ENCODE measurements around the gene PODXL2. TPM values are rescaled to one million over a fixed set of nuclear protein-coding genes. Genes with fewer than 3 reads are reported as not detected.
A peak's percentile ranks its signal among the peaks of the same experiment; 100 is the strongest.

The PODXL2 gene
- total RNA-seq (2012; rRNA removed): 1.3 and 2.3 TPM in 2 replicates

- peak within 1 kb of the TSS; percentile 69 for H3K4me3 ChIP-seq (ENCODE audit: low read length)
- H3K4me2 ChIP-seq (ENCODE audit: low read length): peak within 1 kb of the TSS; percentile 89
- no peak within 1 kb of the TSS for H3K9ac ChIP-seq (ENCODE audit: low read depth, low read length)
- H3K36me3 ChIP-seq (ENCODE audit: insufficient read depth, low read length): no peaks in the 10 kb centered on the region
- H3K9me3 ChIP-seq (replicated peaks; ENCODE audit: low read length): no peaks in the 10 kb centered on the region
- peaks cover 8% of the 10 kb centered on the region for H3K4me1 ChIP-seq (ENCODE audit: control insufficient read depth, insufficient read depth, low read length)
- peaks cover 52% of the 10 kb centered on the region for H3K27me3 ChIP-seq (ENCODE audit: control insufficient read depth, insufficient read depth, low read length)
Measured at GRCh38 chr3:127628788-127629466, at the start of gene PODXL2. PODXL2 (plus strand) TSS chr3:127629185; CDS start chr3:127629220, 35 bp downstream.

- no peak overlapping the region for H3K4me3 ChIP-seq (ENCODE audit: low read length)
- H3K9me3 ChIP-seq (replicated peaks; ENCODE audit: low read length): no peaks in the 10 kb centered on the region
- no peak overlapping the region for H3K9ac ChIP-seq (ENCODE audit: low read depth, low read length)
- peaks cover 6% of the 10 kb centered on the region for H3K4me1 ChIP-seq (ENCODE audit: control insufficient read depth, insufficient read depth, low read length)
- H3K4me2 ChIP-seq (ENCODE audit: low read length): no peak overlapping the region
- peaks cover 37% of the 10 kb centered on the region for H3K36me3 ChIP-seq (ENCODE audit: insufficient read depth, low read length)
- H3K27me3 ChIP-seq (ENCODE audit: control insufficient read depth, insufficient read depth, low read length): no peaks in the 10 kb centered on the region
Measured at GRCh38 chr3:127580327-127581060, 48.5 kb upstream of the PODXL2 start.

GRCh38 chr3:127584734-127585133, 44.3 kb upstream of the PODXL2 start:
- Histone ChIP-seq H3K4me2 (ENCODE audit: low read length) (no peak overlapping the region), H3K27me3 (ENCODE audit: control insufficient read depth, insufficient read depth, low read length) (no peaks in the 10 kb centered on the region), H3K4me3 (ENCODE audit: low read length) (no peak overlapping the region), H3K4me1 (ENCODE audit: control insufficient read depth, insufficient read depth, low read length) (peaks cover 20% of the 10 kb centered on the region), H3K9ac (ENCODE audit: low read depth, low read length) (no peak overlapping the region), H3K36me3 (ENCODE audit: insufficient read depth, low read length) (peaks cover 14% of the 10 kb centered on the region), H3K9me3 (replicated peaks; ENCODE audit: low read length) (no peaks in the 10 kb centered on the region)

- peaks cover 20% of the 10 kb centered on the region for H3K4me1 ChIP-seq (ENCODE audit: control insufficient read depth, insufficient read depth, low read length)
- peaks cover 11% of the 10 kb centered on the region for H3K36me3 ChIP-seq (ENCODE audit: insufficient read depth, low read length)
- H3K4me2 ChIP-seq (ENCODE audit: low read length): no peak overlapping the region
- no peaks in the 10 kb centered on the region for H3K27me3 ChIP-seq (ENCODE audit: control insufficient read depth, insufficient read depth, low read length)
- H3K4me3 ChIP-seq (ENCODE audit: low read length): no peak overlapping the region
- no peak overlapping the region for H3K9ac ChIP-seq (ENCODE audit: low read depth, low read length)
- H3K9me3 ChIP-seq (replicated peaks; ENCODE audit: low read length): no peaks in the 10 kb centered on the region
Measured at GRCh38 chr3:127585163-127585812, 43.7 kb upstream of the PODXL2 start.

- H3K36me3 ChIP-seq (ENCODE audit: insufficient read depth, low read length): peaks cover 5% of the 10 kb centered on the region
- no peak overlapping the region for H3K9ac ChIP-seq (ENCODE audit: low read depth, low read length)
- H3K9me3 ChIP-seq (replicated peaks; ENCODE audit: low read length): no peaks in the 10 kb centered on the region
- H3K4me1 ChIP-seq (ENCODE audit: control insufficient read depth, insufficient read depth, low read length): peaks cover 20% of the 10 kb centered on the region
- H3K27me3 ChIP-seq (ENCODE audit: control insufficient read depth, insufficient read depth, low read length): no peaks in the 10 kb centered on the region
- H3K4me2 ChIP-seq (ENCODE audit: low read length): no peak overlapping the region
- no peak overlapping the region for H3K4me3 ChIP-seq (ENCODE audit: low read length)
Measured at GRCh38 chr3:127585813-127586413, 43.1 kb upstream of the PODXL2 start.

- no peak overlapping the region for H3K4me2 ChIP-seq (ENCODE audit: low read length)
- H3K4me3 ChIP-seq (ENCODE audit: low read length): no peak overlapping the region
- H3K36me3 ChIP-seq (ENCODE audit: insufficient read depth, low read length): no peaks in the 10 kb centered on the region
- no peaks in the 10 kb centered on the region for H3K27me3 ChIP-seq (ENCODE audit: control insufficient read depth, insufficient read depth, low read length)
- peaks cover 30% of the 10 kb centered on the region for H3K4me1 ChIP-seq (ENCODE audit: control insufficient read depth, insufficient read depth, low read length)
- no peaks in the 10 kb centered on the region for H3K9me3 ChIP-seq (replicated peaks; ENCODE audit: low read length)
- no peak overlapping the region for H3K9ac ChIP-seq (ENCODE audit: low read depth, low read length)
Measured at GRCh38 chr3:127587876-127588275, 41.1 kb upstream of the PODXL2 start.

GRCh38 chr3:127588806-127589577, 40.0 kb upstream of the PODXL2 start:
- Histone ChIP-seq H3K27me3 (ENCODE audit: control insufficient read depth, insufficient read depth, low read length) (no peaks in the 10 kb centered on the region), H3K9me3 (replicated peaks; ENCODE audit: low read length) (no peaks in the 10 kb centered on the region), H3K36me3 (ENCODE audit: insufficient read depth, low read length) (no peaks in the 10 kb centered on the region), H3K4me2 (ENCODE audit: low read length) (peak overlapping the region; percentile 85), H3K4me1 (ENCODE audit: control insufficient read depth, insufficient read depth, low read length) (peaks cover 30% of the 10 kb centered on the region), H3K9ac (ENCODE audit: low read depth, low read length) (peak overlapping the region; percentile 91), H3K4me3 (ENCODE audit: low read length) (peak overlapping the region; percentile 90)

GRCh38 chr3:127589600-127590281, 39.2 kb upstream of the PODXL2 start:
- Histone ChIP-seq H3K27me3 (ENCODE audit: control insufficient read depth, insufficient read depth, low read length) (no peaks in the 10 kb centered on the region), H3K4me1 (ENCODE audit: control insufficient read depth, insufficient read depth, low read length) (peaks cover 30% of the 10 kb centered on the region), H3K36me3 (ENCODE audit: insufficient read depth, low read length) (no peaks in the 10 kb centered on the region), H3K4me2 (ENCODE audit: low read length) (peak overlapping the region; percentile 85), H3K9me3 (replicated peaks; ENCODE audit: low read length) (no peaks in the 10 kb centered on the region), H3K9ac (ENCODE audit: low read depth, low read length) (peak overlapping the region; percentile 91), H3K4me3 (ENCODE audit: low read length) (peak overlapping the region; percentile 90)

GRCh38 chr3:127590282-127590592, 38.7 kb upstream of the PODXL2 start:
- Histone ChIP-seq H3K9ac (ENCODE audit: low read depth, low read length) (peak overlapping the region; percentile 91), H3K9me3 (replicated peaks; ENCODE audit: low read length) (no peaks in the 10 kb centered on the region), H3K4me2 (ENCODE audit: low read length) (peak overlapping the region; percentile 85), H3K4me1 (ENCODE audit: control insufficient read depth, insufficient read depth, low read length) (peaks cover 27% of the 10 kb centered on the region), H3K27me3 (ENCODE audit: control insufficient read depth, insufficient read depth, low read length) (no peaks in the 10 kb centered on the region), H3K4me3 (ENCODE audit: low read length) (peak overlapping the region; percentile 90), H3K36me3 (ENCODE audit: insufficient read depth, low read length) (no peaks in the 10 kb centered on the region)

GRCh38 chr3:127590593-127591465, 38.2 kb upstream of the PODXL2 start, which contains the start of gene TPRA1:
TPRA1 (minus strand) TSS chr3:127590733; CDS start chr3:127580146, 10,587 bp downstream.
- H3K9me3 ChIP-seq (replicated peaks; ENCODE audit: low read length): no peaks in the 10 kb centered on the region
- H3K27me3 ChIP-seq (ENCODE audit: control insufficient read depth, insufficient read depth, low read length): no peaks in the 10 kb centered on the region
- peaks cover 21% of the 10 kb centered on the region for H3K4me1 ChIP-seq (ENCODE audit: control insufficient read depth, insufficient read depth, low read length)
- H3K4me3 ChIP-seq (ENCODE audit: low read length): peak within 1 kb of the TSS; percentile 90
- no peaks in the 10 kb centered on the region for H3K36me3 ChIP-seq (ENCODE audit: insufficient read depth, low read length)
- peak within 1 kb of the TSS; percentile 91 for H3K9ac ChIP-seq (ENCODE audit: low read depth, low read length)
- H3K4me2 ChIP-seq (ENCODE audit: low read length): peak within 1 kb of the TSS; percentile 85
